HCT116 (cell line): ENCODE measurements around the gene PLXNC1. TPM values are rescaled to one million over a fixed set of nuclear protein-coding genes. Genes with fewer than 3 reads are reported as not detected.
A peak's percentile ranks its signal among the peaks of the same experiment; 100 is the strongest.

Source experiments
- ATAC-seq: fragments of 200-7000 bp; cut with Tn5 transposase; 2 replicates; pipeline ENCODE4 v1.9.1; 2020; ENCODE audit warnings: mild to moderate bottlenecking, moderate library complexity
- BruUV-seq: library from RNA; stranded (reverse); fragments of 400-500 nt; replicated peaks from 2 replicates; lab custom pipeline; 2021; lab: Mats Ljungman, UMichigan
- CTCF ChIA-PET: fragments of 300-600 bp; sonication (Branson Sonifier 250); formaldehyde crosslinking; loops from one replicate; lab custom pipeline; 2021; ENCODE audit warnings: antibody characterized with exemption; lab: Charles Lee
- POLR2A ChIA-PET: fragments of 300-600, 350-600 bp; sonication (Branson Sonifier 250); formaldehyde crosslinking; loops from one replicate; lab custom pipeline; 2021; ENCODE audit warnings: antibody characterized with exemption; lab: Charles Lee
- RAD21 ChIA-PET, 2 experiments: fragments of 300-600 bp; sonication (Branson Sonifier 250); formaldehyde crosslinking; loops; one replicate each; lab custom pipeline; 2023; ENCODE audit warnings: low total read pairs in 2 of 2; ENCODE audit not compliant: uncharacterized antibody in 2 of 2, unreplicated experiment in 2 of 2, low non-redundant PET in 1 of 2; lab: Charles Lee
- DNase-seq: peaks from one replicate; pipeline ENCODE4 v3.0.0-alpha.2; 2010; ENCODE audit warnings: low read depth, low spot score
- H2AFZ ChIP-seq: fragments of 200-600 bp; shearing (Covaris generic), sonication (generic); 2 replicates; pipeline ENCODE4 v1.6.1; 2017; ENCODE audit warnings: low read depth, mixed run types, mixed read lengths, antibody characterized with exemption, low read length; ENCODE audit not compliant: poor library complexity, severe bottlenecking
- H3K27ac ChIP-seq: 2 replicates; pipeline ENCODE4 v1.5.1; 2012; ENCODE audit warnings: low read depth, low read length
- H3K27me3 ChIP-seq: fragments of 200-600 bp; sonication (generic); 2 replicates; pipeline ENCODE4 v1.6.1; 2016; ENCODE audit warnings: mixed run types, low read length, mixed read lengths; ENCODE audit not compliant: insufficient read depth
- H3K36me3 ChIP-seq, 2 experiments: fragments of 200-500 bp in 1 of 2; fragments of 200-600 bp in 1 of 2; sonication (Bioruptor generic) in 1 of 2; sonication (generic) in 1 of 2; 2 replicates each; pipeline versions ENCODE4 v1.5.1 to v1.6.1; 2014 to 2016; ENCODE audit warnings: low read length in 2 of 2, inconsistent platforms in 1 of 2, mixed read lengths in 1 of 2, mixed run types in 1 of 2; ENCODE audit not compliant: insufficient read depth in 2 of 2, control insufficient read depth in 1 of 2
- H3K4me1 ChIP-seq, 2 experiments: fragments of 200-600 bp in 1 of 2; sonication (generic) in 1 of 2; 2 replicates each; pipeline versions ENCODE4 v1.5.1 to v1.6.1; 2012 to 2017; ENCODE audit warnings: low read length in 2 of 2, inconsistent platforms in 1 of 2, mild to moderate bottlenecking in 1 of 2, mixed read lengths in 1 of 2, mixed run types in 1 of 2, moderate library complexity in 1 of 2; ENCODE audit not compliant: insufficient read depth in 2 of 2, control insufficient read depth in 1 of 2
- H3K4me2 ChIP-seq: fragments of 200-600 bp; sonication (generic); 2 replicates; pipeline ENCODE4 v1.6.1; 2017; ENCODE audit warnings: mixed run types, low read length, mixed read lengths
- H3K4me3 ChIP-seq, 2 experiments: fragments of 200-600 bp in 1 of 2; sonication (generic) in 1 of 2; replicated peaks in 1 of 2; 2 replicates each; pipeline ENCODE4 v1.5.1; 2011 to 2016; ENCODE audit warnings: low read length in 2 of 2, control low read depth in 1 of 2, low read depth in 1 of 2, mild to moderate bottlenecking in 1 of 2, mixed read lengths in 1 of 2, mixed run types in 1 of 2
- H3K79me2 ChIP-seq: fragments of 200-600 bp; sonication (generic); 2 replicates; pipeline ENCODE4 v1.6.1; 2017; ENCODE audit warnings: mild to moderate bottlenecking, mixed run types, low read length, moderate library complexity, mixed read lengths; ENCODE audit not compliant: insufficient read depth
- H3K9ac ChIP-seq: fragments of 200-600 bp; sonication (generic); 2 replicates; pipeline ENCODE4 v1.6.1; 2016; ENCODE audit warnings: low read length, mixed read lengths
- H3K9me2 ChIP-seq: fragments of 200-600 bp; sonication (generic), shearing (Covaris generic); 2 replicates; pipeline ENCODE4 v1.6.1; 2017; ENCODE audit warnings: mixed run types, mild to moderate bottlenecking, moderate library complexity; ENCODE audit not compliant: insufficient read depth
- H3K9me3 ChIP-seq, 2 experiments: fragments of 200-500 bp in 1 of 2; fragments of 200-600 bp in 1 of 2; sonication (Bioruptor generic) in 1 of 2; sonication (generic) in 1 of 2; 2 replicates each; pipeline ENCODE4 v1.6.1; 2014 to 2017; ENCODE audit warnings: low read length in 2 of 2, mixed read lengths in 2 of 2, inconsistent platforms in 1 of 2, low read depth in 1 of 2, mild to moderate bottlenecking in 1 of 2, mixed run types in 1 of 2, moderate library complexity in 1 of 2; ENCODE audit not compliant: control insufficient read depth in 1 of 2, insufficient read depth in 1 of 2
- H4K20me1 ChIP-seq: fragments of 200-600 bp; sonication (generic), shearing (Covaris generic); 2 replicates; pipeline ENCODE4 v1.6.1; 2017; ENCODE audit warnings: mixed run types, mild to moderate bottlenecking, moderate library complexity; ENCODE audit not compliant: insufficient read depth
- CEBPB ChIP-seq: IDR thresholded peaks from 2 replicates; pipeline ENCODE4 v1.6.1; 2012; ENCODE audit warnings: low read depth
- EGR1 ChIP-seq: IDR thresholded peaks from 2 replicates; pipeline ENCODE4 v1.6.1; 2012; ENCODE audit warnings: low read depth
- FOSL1 ChIP-seq: IDR thresholded peaks from 2 replicates; pipeline ENCODE4 v1.6.1; 2012; ENCODE audit warnings: low read depth
- JUND ChIP-seq: IDR thresholded peaks from 2 replicates; pipeline ENCODE4 v1.6.1; 2012
- MAX ChIP-seq: IDR thresholded peaks from 2 replicates; pipeline ENCODE4 v1.6.1; 2012
- POLR2A ChIP-seq: IDR thresholded peaks from 2 replicates; pipeline ENCODE4 v1.7.0; 2011; ENCODE audit warnings: borderline replicate concordance; ENCODE audit not compliant: insufficient read depth, insufficient read length; ENCODE audit errors: extremely low read depth
- RAD21 ChIP-seq: IDR thresholded peaks from 2 replicates; pipeline ENCODE4 v1.6.1; 2012; ENCODE audit warnings: low read depth, mild to moderate bottlenecking
- SIN3A ChIP-seq: IDR thresholded peaks from 2 replicates; pipeline ENCODE4 v1.6.1; 2012; ENCODE audit warnings: low read depth
- SP1 ChIP-seq: IDR thresholded peaks from 2 replicates; pipeline ENCODE4 v1.6.1; 2012; ENCODE audit warnings: low read depth
- TCF7L2 ChIP-seq: IDR thresholded peaks from 2 replicates; pipeline ENCODE4 v1.7.0; 2011; ENCODE audit warnings: borderline replicate concordance, inconsistent platforms; ENCODE audit not compliant: insufficient read depth, insufficient read length; ENCODE audit errors: extremely low read depth
- intact Hi-C: fragments of 100-400 bp; cut with micrococcal nuclease; formaldehyde crosslinking; loops from 2 replicates; pipeline ENCODE4 v1.10.0; 2022
- total RNA-seq: library from RNA; stranded (reverse); gene quantifications from one replicate; pipeline ENCODE4 v1.2.1, GENCODE V29; 2021; ENCODE audit not compliant: unreplicated experiment
- TF ChIP-seq, protein P1 (sequence below), 3 experiments: fragments of 200-600 bp in 1 of 3; sonication (generic) in 1 of 3; IDR thresholded peaks in 2 of 3; conservative IDR thresholded peaks in 1 of 3; 2 replicates each; pipeline ENCODE4 v1.5.1; 2012 to 2017; ENCODE audit warnings: low read depth in 2 of 3, low read length in 2 of 3, antibody characterized with exemption in 1 of 3, borderline replicate concordance in 1 of 3, control low read depth in 1 of 3, mild to moderate bottlenecking in 1 of 3, mixed read lengths in 1 of 3, mixed run types in 1 of 3, moderate library complexity in 1 of 3; ENCODE audit not compliant: insufficient read depth in 1 of 3
- TF ChIP-seq, protein P2 (sequence below): IDR thresholded peaks from 2 replicates; pipeline ENCODE4 v1.6.1; 2012; ENCODE audit warnings: low read depth
- TF ChIP-seq, protein P3 (sequence below): IDR thresholded peaks from 2 replicates; pipeline ENCODE4 v1.6.1; 2012

PLXNC1 gene
- total RNA-seq, 1 experiment from 2014 or later: 0.25 TPM

- ChIA-PET POLR2A (interaction anchor here (1.2 to 2.2 kb wide), 2 partner anchors 532 to 599 kb away, joined by 5 to 7 read pairs; no protein-coding TSS in a partner anchor), CTCF (interaction anchor here (0.5 to 4.6 kb wide), 33 partner anchors 10 to 1114 kb away, joined by 3 to 143 read pairs (median 4); no protein-coding TSS in a partner anchor), RAD21 (interaction anchor here (0.7 to 2.5 kb wide), 11 partner anchors 33 to 705 kb away, joined by 3 to 21 read pairs (median 4); no protein-coding TSS in a partner anchor)
- no peaks in the 10 kb centered on the region for H4K20me1 ChIP-seq
- no peak overlapping the region for H3K27ac ChIP-seq
- peak overlapping the region; percentile 43 to 55 for H3K4me3 ChIP-seq
- no peaks in the 10 kb centered on the region for H3K9me3 ChIP-seq
- H3K4me2 ChIP-seq: peak overlapping the region; percentile 88
- H2AFZ ChIP-seq: peak overlapping the region; percentile 85
- H3K27me3 ChIP-seq: no peaks in the 10 kb centered on the region
- DNase-seq (peak; percentile 44), ATAC-seq (peak; percentile 83)
- no peaks in the 10 kb centered on the region for H3K9me2 ChIP-seq
- no peaks in the 10 kb centered on the region for H3K79me2 ChIP-seq
- TF ChIP-seq MAX: no peak
- TF ChIP-seq CEBPB: no peak
- TF ChIP-seq, protein P1, sequence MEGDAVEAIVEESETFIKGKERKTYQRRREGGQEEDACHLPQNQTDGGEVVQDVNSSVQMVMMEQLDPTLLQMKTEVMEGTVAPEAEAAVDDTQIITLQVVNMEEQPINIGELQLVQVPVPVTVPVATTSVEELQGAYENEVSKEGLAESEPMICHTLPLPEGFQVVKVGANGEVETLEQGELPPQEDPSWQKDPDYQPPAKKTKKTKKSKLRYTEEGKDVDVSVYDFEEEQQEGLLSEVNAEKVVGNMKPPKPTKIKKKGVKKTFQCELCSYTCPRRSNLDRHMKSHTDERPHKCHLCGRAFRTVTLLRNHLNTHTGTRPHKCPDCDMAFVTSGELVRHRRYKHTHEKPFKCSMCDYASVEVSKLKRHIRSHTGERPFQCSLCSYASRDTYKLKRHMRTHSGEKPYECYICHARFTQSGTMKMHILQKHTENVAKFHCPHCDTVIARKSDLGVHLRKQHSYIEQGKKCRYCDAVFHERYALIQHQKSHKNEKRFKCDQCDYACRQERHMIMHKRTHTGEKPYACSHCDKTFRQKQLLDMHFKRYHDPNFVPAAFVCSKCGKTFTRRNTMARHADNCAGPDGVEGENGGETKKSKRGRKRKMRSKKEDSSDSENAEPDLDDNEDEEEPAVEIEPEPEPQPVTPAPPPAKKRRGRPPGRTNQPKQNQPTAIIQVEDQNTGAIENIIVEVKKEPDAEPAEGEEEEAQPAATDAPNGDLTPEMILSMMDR (IDR thresholded peaks at IDR 0.05 in 2 of 3, conservative IDR thresholded peaks at IDR 0.05 in 1 of 3; ENCODE audit: borderline replicate concordance in 1 of 3, insufficient read depth in 1 of 3, low read depth in 2 of 3, low read length in 2 of 3): peak; percentile 79 to 85 (median 80)
- TF ChIP-seq POLR2A: no peak
- TF ChIP-seq, protein P2, sequence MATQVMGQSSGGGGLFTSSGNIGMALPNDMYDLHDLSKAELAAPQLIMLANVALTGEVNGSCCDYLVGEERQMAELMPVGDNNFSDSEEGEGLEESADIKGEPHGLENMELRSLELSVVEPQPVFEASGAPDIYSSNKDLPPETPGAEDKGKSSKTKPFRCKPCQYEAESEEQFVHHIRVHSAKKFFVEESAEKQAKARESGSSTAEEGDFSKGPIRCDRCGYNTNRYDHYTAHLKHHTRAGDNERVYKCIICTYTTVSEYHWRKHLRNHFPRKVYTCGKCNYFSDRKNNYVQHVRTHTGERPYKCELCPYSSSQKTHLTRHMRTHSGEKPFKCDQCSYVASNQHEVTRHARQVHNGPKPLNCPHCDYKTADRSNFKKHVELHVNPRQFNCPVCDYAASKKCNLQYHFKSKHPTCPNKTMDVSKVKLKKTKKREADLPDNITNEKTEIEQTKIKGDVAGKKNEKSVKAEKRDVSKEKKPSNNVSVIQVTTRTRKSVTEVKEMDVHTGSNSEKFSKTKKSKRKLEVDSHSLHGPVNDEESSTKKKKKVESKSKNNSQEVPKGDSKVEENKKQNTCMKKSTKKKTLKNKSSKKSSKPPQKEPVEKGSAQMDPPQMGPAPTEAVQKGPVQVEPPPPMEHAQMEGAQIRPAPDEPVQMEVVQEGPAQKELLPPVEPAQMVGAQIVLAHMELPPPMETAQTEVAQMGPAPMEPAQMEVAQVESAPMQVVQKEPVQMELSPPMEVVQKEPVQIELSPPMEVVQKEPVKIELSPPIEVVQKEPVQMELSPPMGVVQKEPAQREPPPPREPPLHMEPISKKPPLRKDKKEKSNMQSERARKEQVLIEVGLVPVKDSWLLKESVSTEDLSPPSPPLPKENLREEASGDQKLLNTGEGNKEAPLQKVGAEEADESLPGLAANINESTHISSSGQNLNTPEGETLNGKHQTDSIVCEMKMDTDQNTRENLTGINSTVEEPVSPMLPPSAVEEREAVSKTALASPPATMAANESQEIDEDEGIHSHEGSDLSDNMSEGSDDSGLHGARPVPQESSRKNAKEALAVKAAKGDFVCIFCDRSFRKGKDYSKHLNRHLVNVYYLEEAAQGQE: no peak
- TF ChIP-seq JUND: no peak
- TF ChIP-seq FOSL1: no peak
- TF ChIP-seq SP1: no peak
- no peak for TF ChIP-seq EGR1
- no peak for TF ChIP-seq TCF7L2
- TF ChIP-seq, protein P3, sequence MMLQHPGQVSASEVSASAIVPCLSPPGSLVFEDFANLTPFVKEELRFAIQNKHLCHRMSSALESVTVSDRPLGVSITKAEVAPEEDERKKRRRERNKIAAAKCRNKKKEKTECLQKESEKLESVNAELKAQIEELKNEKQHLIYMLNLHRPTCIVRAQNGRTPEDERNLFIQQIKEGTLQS: no peak
- TF ChIP-seq SIN3A: no peak
- TF ChIP-seq RAD21: peak; percentile 95
- H3K4me1 ChIP-seq: peaks cover 6 to 18% of the 10 kb centered on the region in 2 experiments
- intact Hi-C loops: loop anchor here (1.0 to 5.0 kb wide), 4 partner anchors 314 to 1319 kb away; no protein-coding TSS in a partner anchor
- no peaks in the 10 kb centered on the region for H3K36me3 ChIP-seq
- H3K9ac ChIP-seq: peak overlapping the region; percentile 38
- no TSS peak for BruUV-seq
These were observed 47.2 kb upstream of the PLXNC1 start for GRCh38 chr12:94100990-94101737.
